ENCODE results near the gene MISFA. TPM values are rescaled to one million over a fixed set of nuclear protein-coding genes. Genes with fewer than 3 reads are reported as not detected.

MISFA gene
- 0.43 and 0.52 TPM in 2 replicates for total RNA-seq

GRCh38 chr11:18599739-18600230, at the start of gene MISFA:
MISFA (plus strand) TSS chr11:18599789; CDS start chr11:18599929, 140 bp downstream.

GRCh38 chr11:18588297-18589252, 11.0 kb upstream of the MISFA start, which contains the start of gene UEVLD:
UEVLD (minus strand) TSS chr11:18588734; CDS start chr11:18588654, 80 bp downstream.

GRCh38 chr11:18634140-18635032, 34.8 kb downstream of the MISFA start, which contains the start of gene SPTY2D1:
SPTY2D1 (minus strand) TSS chr11:18634342; CDS start chr11:18634257, 85 bp downstream.

Other genes with a start within 250 kb of the MISFA start
- gene LDHA, start 205.2 kb upstream of the MISFA start, total RNA-seq = 1,096 and 1,193 TPM in 2 replicates
- gene LDHC, start 187.5 kb upstream of the MISFA start, total RNA-seq = not detected in 2 replicates
- gene LDHAL6A, start 143.9 kb upstream of the MISFA start, total RNA-seq = not detected in 2 replicates
- gene TSG101, start 72.8 kb upstream of the MISFA start, total RNA-seq = 47.8 and 51.7 TPM in 2 replicates
- 21.8 and 24.8 TPM in 2 replicates for gene UEVLD, start 11.1 kb upstream of the MISFA start, total RNA-seq
- gene SPTY2D1, start 34.6 kb downstream of the MISFA start, total RNA-seq = 15.7 and 17.5 TPM in 2 replicates
- 0.30 and 0.33 TPM in 2 replicates for gene TMEM86A, start 99.0 kb downstream of the MISFA start, total RNA-seq
- not detected in 2 replicates for gene IGSF22, start 126.4 kb downstream of the MISFA start, total RNA-seq
- gene PTPN5, start 192.0 kb downstream of the MISFA start, total RNA-seq = not detected in 2 replicates

Measured in smooth muscle cell of the pulmonary artery (primary cell).